Adrenal gland (tissue), 12 donors: Measurements from ENCODE around the gene SLC24A4. TPM values are rescaled to one million over a fixed set of nuclear protein-coding genes. Genes with fewer than 3 reads are reported as not detected.
"Not testable (repeated sequence)": the region's sequence is repeated elsewhere in the genome, so short reads cannot be mapped to it uniquely, and the experiment has no call there.

Experiments used
- DNase-seq, 7 donors: peaks; one replicate each; pipeline ENCODE4 v3.0.0-alpha.2; 2019 to 2020
- H3K27ac ChIP-seq, 5 donors: fragments of 200-600 bp; sonication (generic) in 4 of 5; 1 replicate in 3 of 5; 2 replicates in 2 of 5; pipeline versions ENCODE4 v1.5.1 to v1.8.0; 2016 to 2020; ENCODE audit warnings: mild to moderate bottlenecking in 1 of 5
- H3K27me3 ChIP-seq: fragments of 200-600 bp; 2 replicates; pipeline ENCODE4 v1.8.0; 2021
- H3K36me3 ChIP-seq, 2 donors: fragments of 200-600 bp; replicated peaks in 1 of 2; 1 replicate in 1 of 2; 2 replicates in 1 of 2; pipeline versions ENCODE4 v1.5.1 to v1.8.0; 2018 to 2022
- H3K4me1 ChIP-seq, 2 donors: fragments of 200-600 bp; replicated peaks in 1 of 2; 1 replicate in 1 of 2; 2 replicates in 1 of 2; pipeline versions ENCODE4 v1.5.1 to v1.8.0; 2018 to 2021
- H3K4me3 ChIP-seq, 4 donors: fragments of 200-600 bp; sonication (generic) in 3 of 4; one replicate each; pipeline ENCODE4 v1.5.1; 2016 to 2018
- H3K9me3 ChIP-seq, 3 donors: fragments of 200-600 bp; sonication (generic) in 1 of 3; replicated peaks in 1 of 3; 1 replicate in 2 of 3; 2 replicates in 1 of 3; pipeline versions ENCODE4 v1.5.1 to v1.8.0; 2016 to 2021
- CTCF ChIP-seq, 6 experiments: fragments of 450-650 bp in 4 of 6; fragments of 200-600 bp in 2 of 6; sonication (generic) in 1 of 6; IDR thresholded peaks; 1 replicate in 5 of 6; 2 replicates in 1 of 6; pipeline versions ENCODE4 v1.5.1 to v1.8.0; 2016 to 2021; ENCODE audit warnings: antibody characterized with exemption in 6 of 6, mild to moderate bottlenecking in 2 of 6, moderate library complexity in 1 of 6
- POLR2A ChIP-seq, 2 donors: fragments of 450-650 bp; IDR thresholded peaks; one replicate each; pipeline ENCODE4 v1.6.1; 2017; ENCODE audit warnings: antibody characterized with exemption in 2 of 2, mild to moderate bottlenecking in 2 of 2, moderate library complexity in 1 of 2
- WGBS, 4 donors: extraction: QIAGEN DNeasy Blood & Tissue Kit in 2 of 4; methylation state at CpG; one replicate each; pipeline versions ENCODE4 v1.1.5 to v1.1.7; 2013 to 2017; 5-methylcytosine and 5-hydroxymethylcytosine counted together
- intact Hi-C, 2 donors: fragments of 100-400 bp; cut with DNase I; formaldehyde crosslinking; loops; one replicate each; pipeline versions ENCODE4 v1.14.1 to v1.15.0; 2022 to 2023
- polyA plus RNA-seq, 3 donors: library from polyadenylated mRNA; stranded (reverse); fragments of 200-250 nt in 2 of 3; fragments of 350-450 nt in 1 of 3; fragmentation: Illumina TruSeq in 1 of 3; extraction: RNeasy Lipid Tissue Mini Kit (QIAGEN cat#74804) in 1 of 3; gene quantifications; one replicate each; pipeline ENCODE4 v1.2.3, GENCODE V29; 2013 to 2014
- total RNA-seq, 9 donors: library from RNA; depleted of rRNA in 4 of 9; stranded (reverse); fragments of >200 nt in 4 of 9; fragments of 120-200 nt in 1 of 9; fragmentation: NEBNext Ultra II Directional in 1 of 9; extraction: Animal tissue kit (Norgen Biotek cat#: 25700) in 1 of 9; gene quantifications; one replicate each; pipeline versions ENCODE4 v1.1.0 to v1.2.4, GENCODE V29; 2013 to 2023
- donor health status: healthy with polysubstance abuse.
- donor health status: Bipolar disorder and iron deficiency.
- donor health status: DM: yes; HTN: yes; CAD: no.
- donor health status: DM: no; HTN: no; CAD: no.
- donor health status: DM: no; HTN: no; CAD: no.
- donor health status: DM: yes; HTN: yes; CAD: no.

Gene SLC24A4
- total and polyA plus RNA-seq, 12 donors = 0.09 to 1.9 (median 0.52) TPM

DNA sequence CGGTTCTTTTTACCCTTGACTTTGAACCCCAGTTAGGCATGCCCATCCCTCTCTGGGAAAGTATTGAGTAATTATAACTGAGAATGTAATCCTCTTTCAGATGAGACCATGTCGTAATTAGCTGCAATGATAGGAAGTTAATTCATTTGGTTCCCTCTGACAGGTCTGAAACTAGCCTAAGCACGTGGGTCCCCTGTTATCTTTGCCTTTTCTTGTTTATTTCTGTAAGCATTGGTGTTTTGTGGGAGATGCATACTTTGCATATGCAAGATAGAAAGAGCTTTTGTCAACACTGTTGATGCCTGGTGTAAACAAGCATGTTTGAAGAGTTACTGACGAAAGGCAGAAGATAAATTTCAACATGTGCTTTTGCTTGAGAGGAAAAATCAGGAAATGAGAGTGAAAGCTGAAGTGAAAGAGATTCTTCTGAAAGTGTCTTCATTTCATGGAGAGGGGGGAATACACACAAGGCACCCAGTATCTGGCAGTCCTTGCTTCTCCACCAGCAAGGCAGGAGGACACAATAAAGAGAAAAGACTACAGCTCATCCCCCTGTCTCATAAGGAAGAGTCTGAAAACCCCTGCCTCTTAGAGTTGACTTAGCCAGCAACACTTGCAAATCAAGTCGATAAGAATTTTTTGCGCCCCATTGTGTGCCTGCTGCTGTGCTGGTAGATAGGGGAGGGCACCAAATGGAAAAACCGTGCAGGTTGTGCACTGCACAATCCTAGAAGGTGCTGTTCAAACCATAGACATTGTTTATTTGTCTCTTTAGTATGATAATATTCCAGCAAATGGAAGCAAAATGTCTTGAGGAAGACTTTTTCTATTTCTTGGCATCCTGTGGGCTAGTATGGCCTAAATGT is 77.8 kb downstream of the SLC24A4 start:
- DNase-seq = no peak
- WGBS, 4 donors = 54 to 71% (median 66%) methylated on average over 7 of the region's 7 CpGs
- TF ChIP-seq CTCF (IDR thresholded peaks at IDR 0.05) (no peak), POLR2A (IDR thresholded peaks at IDR 0.05) (no peak)
- no peaks in the 10 kb centered on the region for H3K4me1 ChIP-seq
- intact Hi-C loops = no loop called here
- no peaks in the 10 kb centered on the region for H3K36me3 ChIP-seq
- H3K27ac ChIP-seq = no peak overlapping the region
- no peaks in the 10 kb centered on the region for H3K9me3 ChIP-seq
- no peaks in the 10 kb centered on the region for H3K27me3 ChIP-seq
- H3K4me3 ChIP-seq = no peak overlapping the region

DNA sequence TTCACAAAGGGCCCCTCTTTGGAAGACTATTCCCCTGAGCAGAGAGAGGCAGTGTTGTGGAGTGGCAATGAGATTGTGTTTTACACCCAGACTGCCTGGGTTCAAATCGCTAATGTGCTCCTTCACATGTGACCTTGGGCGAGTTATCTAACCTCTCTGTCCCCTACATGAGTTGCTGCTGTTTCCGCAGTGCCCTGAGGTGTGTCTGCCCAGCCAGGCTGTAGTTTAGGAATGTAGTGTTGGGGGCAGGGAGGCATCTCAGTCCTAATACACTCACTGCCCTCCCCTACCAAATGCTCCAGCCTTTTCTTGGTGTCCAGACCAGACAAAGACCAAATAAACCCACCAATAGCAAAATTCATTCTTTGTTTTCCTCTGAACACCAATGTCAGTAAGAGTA is 78.6 kb downstream of the SLC24A4 start:
- TF ChIP-seq CTCF (IDR thresholded peaks at IDR 0.05) = no peak
- TF ChIP-seq POLR2A (IDR thresholded peaks at IDR 0.05) = no peak
- no peaks in the 10 kb centered on the region for H3K4me1 ChIP-seq
- H3K36me3 ChIP-seq = no peaks in the 10 kb centered on the region
- WGBS, 4 donors = 49 to 67% (median 53%) methylated on average over 2 to 3 of the region's 3 CpGs
- no peaks in the 10 kb centered on the region for H3K27me3 ChIP-seq
- no peak overlapping the region for H3K4me3 ChIP-seq
- no peak for DNase-seq
- no peak overlapping the region for H3K27ac ChIP-seq
- intact Hi-C loops = no loop called here
- no peaks in the 10 kb centered on the region for H3K9me3 ChIP-seq

DNA sequence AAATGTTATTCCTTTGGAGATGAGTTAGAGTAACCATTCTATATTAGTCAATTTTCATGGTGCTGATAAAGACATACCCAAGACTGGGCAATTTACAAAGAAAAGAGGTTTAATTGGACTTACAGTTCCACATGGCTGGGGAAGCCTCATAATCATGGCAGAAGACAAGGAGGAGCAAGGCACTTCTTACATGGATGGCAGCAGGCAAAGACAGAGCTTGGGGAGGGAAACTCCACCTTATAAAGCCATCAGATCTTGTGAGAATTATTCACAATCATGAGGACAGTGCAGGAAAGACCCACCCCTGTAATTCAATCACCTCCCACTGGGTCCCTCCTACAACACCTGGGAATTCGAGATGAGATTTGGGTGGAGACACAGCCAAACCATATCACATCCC is 79.5 kb downstream of the SLC24A4 start:
- intact Hi-C loops, DNase-seq, H3K27me3 ChIP-seq, H3K27ac ChIP-seq, H3K36me3 ChIP-seq, H3K4me3 ChIP-seq, H3K9me3 ChIP-seq, H3K4me1 ChIP-seq: not testable (repeated sequence)
- WGBS, 4 donors = 80 to 91% (median 81%) methylated on average over 1 of the region's 1 CpG; no CpG with 5 or more reads in 1 of the 4 donors

GRCh38 chr14:92404018-92404417 is 81.1 kb downstream of the SLC24A4 start:
- Histone ChIP-seq H3K4me1 (no peaks in the 10 kb centered on the region), H3K27me3 (no peaks in the 10 kb centered on the region), H3K36me3 (no peaks in the 10 kb centered on the region), H3K27ac (no peak overlapping the region), H3K9me3 (no peaks in the 10 kb centered on the region), H3K4me3 (no peak overlapping the region)
- 65 to 79% (median 72%) methylated on average over 4 of the region's 4 CpGs for WGBS, 4 donors
- no peak for DNase-seq
- TF ChIP-seq CTCF (IDR thresholded peaks at IDR 0.05) = no peak
- TF ChIP-seq POLR2A (IDR thresholded peaks at IDR 0.05) = no peak
- intact Hi-C loops = no loop called here

GRCh38 chr14:92404421-92404820 is 81.5 kb downstream of the SLC24A4 start:
- Histone ChIP-seq H3K27ac (no peak overlapping the region), H3K9me3 (no peaks in the 10 kb centered on the region), H3K4me3 (no peak overlapping the region), H3K4me1 (peaks cover 0 to 4% of the 10 kb centered on the region in 2 donors), H3K36me3 (no peaks in the 10 kb centered on the region), H3K27me3 (no peaks in the 10 kb centered on the region)
- 64 to 77% (median 67%) methylated on average over 1 of the region's 1 CpG for WGBS, 4 donors
- no peak for DNase-seq
- no peak for TF ChIP-seq POLR2A (IDR thresholded peaks at IDR 0.05)
- TF ChIP-seq CTCF (IDR thresholded peaks at IDR 0.05) = no peak
- intact Hi-C loops = no loop called here
